Mesodermal cell (in vitro differentiated cells): ENCODE results near the gene PARP12.
A peak's percentile ranks its signal among the peaks of the same experiment; 100 is the strongest.

Experiments
- H3K27ac ChIP-seq: 2 replicates; pipeline ENCODE4 v1.7.0; 2013; ENCODE audit warnings: mild to moderate bottlenecking, low read depth, low read length, moderate library complexity; ENCODE audit not compliant: severe bottlenecking
- H3K36me3 ChIP-seq: 2 replicates; pipeline ENCODE4 v1.7.1; 2013; ENCODE audit warnings: mild to moderate bottlenecking, low read length, moderate library complexity; ENCODE audit not compliant: control insufficient read depth, insufficient read depth
- H3K4me1 ChIP-seq: one replicate; pipeline ENCODE4 v1.7.1; 2013; ENCODE audit warnings: mild to moderate bottlenecking, low read length; ENCODE audit not compliant: insufficient read depth, control insufficient read depth, poor library complexity, severe bottlenecking
- H3K4me3 ChIP-seq: 2 replicates; pipeline ENCODE4 v1.7.0; 2013; ENCODE audit warnings: low read length, control low read depth, mild to moderate bottlenecking; ENCODE audit not compliant: insufficient read depth, poor library complexity, severe bottlenecking; ENCODE audit errors: extremely low read depth
- H3K9me3 ChIP-seq: 2 replicates; pipeline ENCODE4 v1.7.1; 2013; ENCODE audit warnings: mild to moderate bottlenecking, low read length, moderate library complexity; ENCODE audit not compliant: control insufficient read depth
- WGBS, 2 experiments: methylation state at CpG; one replicate each; pipeline ENCODE4 v1.1.5; 2013; ENCODE audit warnings: missing lambda C conversion rate in 2 of 2; ENCODE audit not compliant: insufficient coverage in 2 of 2; 5-methylcytosine and 5-hydroxymethylcytosine counted together

The PARP12 gene

GRCh38 chr7:140003913-140004382, 58.8 kb downstream of the PARP12 start:
- H3K4me1 ChIP-seq, result no peaks in the 10 kb centered on the region
- no peak overlapping the region for H3K4me3 ChIP-seq
- no peaks in the 10 kb centered on the region for H3K36me3 ChIP-seq
- no peaks in the 10 kb centered on the region for H3K9me3 ChIP-seq
- WGBS, 2 experiments, result 29 to 48% methylated on average over 5 to 7 of the region's 9 CpGs
- no peak overlapping the region for H3K27ac ChIP-seq

- WGBS, 2 experiments, result 85 to 86% methylated on average over 4 to 5 of the region's 6 CpGs
These were observed 62.0 kb downstream of the PARP12 start for GRCh38 chr7:140000666-140001268.

GRCh38 chr7:139999516-139999915, 63.2 kb downstream of the PARP12 start:
- Histone ChIP-seq H3K27ac (no peak overlapping the region), H3K36me3 (no peaks in the 10 kb centered on the region), H3K4me1 (peaks cover 4% of the 10 kb centered on the region), H3K4me3 (no peak overlapping the region), H3K9me3 (no peaks in the 10 kb centered on the region)
- WGBS, 2 experiments, result 86 to 96% methylated on average over 4 to 5 of the region's 6 CpGs

More at GRCh38 chr7:140000666-140001268, 62.0 kb downstream of the PARP12 start:
- Histone ChIP-seq H3K4me3 (no peak overlapping the region), H3K9me3 (no peaks in the 10 kb centered on the region), H3K27ac (no peak overlapping the region), H3K36me3 (no peaks in the 10 kb centered on the region), H3K4me1 (no peaks in the 10 kb centered on the region)

GRCh38 chr7:139998572-139998971, 64.2 kb downstream of the PARP12 start:
- Histone ChIP-seq H3K4me1 (peaks cover 6% of the 10 kb centered on the region), H3K4me3 (no peak overlapping the region), H3K36me3 (no peaks in the 10 kb centered on the region), H3K27ac (no peak overlapping the region), H3K9me3 (no peaks in the 10 kb centered on the region)
- 100% methylated on average over 3 of the region's 4 CpGs for WGBS, 2 experiments

GRCh38 chr7:139995017-139995915, 67.5 kb downstream of the PARP12 start:
- Histone ChIP-seq H3K9me3 (no peaks in the 10 kb centered on the region), H3K4me3 (no peak overlapping the region), H3K27ac (peak overlapping the region; percentile 36), H3K36me3 (no peaks in the 10 kb centered on the region), H3K4me1 (peaks cover 6% of the 10 kb centered on the region)
- 83 to 84% methylated on average over 12 to 15 of the region's 19 CpGs for WGBS, 2 experiments

- Histone ChIP-seq H3K27ac (peak overlapping the region; percentile 36), H3K36me3 (no peaks in the 10 kb centered on the region)
- no CpG with 5 or more reads among the region's 1 CpG for WGBS, 2 experiments
These were observed 68.4 kb downstream of the PARP12 start for GRCh38 chr7:139994356-139994755.

GRCh38 chr7:139993592-139993991, 69.2 kb downstream of the PARP12 start:
- no peak overlapping the region for H3K27ac ChIP-seq
- H3K9me3 ChIP-seq, result no peaks in the 10 kb centered on the region
- 91 to 100% methylated on average over 2 of the region's 2 CpGs for WGBS, 2 experiments

More at GRCh38 chr7:139994356-139994755, 68.4 kb downstream of the PARP12 start:
- Histone ChIP-seq H3K4me1 (peaks cover 6% of the 10 kb centered on the region), H3K4me3 (no peak overlapping the region), H3K9me3 (no peaks in the 10 kb centered on the region)

GRCh38 chr7:139993169-139993568, 69.6 kb downstream of the PARP12 start:
- H3K4me1 ChIP-seq, result peaks cover 6% of the 10 kb centered on the region
- H3K9me3 ChIP-seq, result no peaks in the 10 kb centered on the region
- no peak overlapping the region for H3K27ac ChIP-seq
- no peaks in the 10 kb centered on the region for H3K36me3 ChIP-seq
- WGBS, 2 experiments, result 92 to 97% methylated on average over 4 to 5 of the region's 8 CpGs
- no peak overlapping the region for H3K4me3 ChIP-seq

More at GRCh38 chr7:139993592-139993991, 69.2 kb downstream of the PARP12 start:
- Histone ChIP-seq H3K36me3 (no peaks in the 10 kb centered on the region), H3K4me3 (no peak overlapping the region), H3K4me1 (peaks cover 6% of the 10 kb centered on the region)

- H3K9me3 ChIP-seq, result no peaks in the 10 kb centered on the region
- no peaks in the 10 kb centered on the region for H3K36me3 ChIP-seq
- peaks cover 6% of the 10 kb centered on the region for H3K4me1 ChIP-seq
- H3K4me3 ChIP-seq, result no peak overlapping the region
- H3K27ac ChIP-seq, result no peak overlapping the region
- 88 to 94% methylated on average over 7 to 9 of the region's 14 CpGs for WGBS, 2 experiments
These were observed 70.3 kb downstream of the PARP12 start for GRCh38 chr7:139992353-139993044.

GRCh38 chr7:139991911-139992310, 70.8 kb downstream of the PARP12 start:
- no peaks in the 10 kb centered on the region for H3K9me3 ChIP-seq
- no peak overlapping the region for H3K27ac ChIP-seq
- H3K4me1 ChIP-seq, result peaks cover 6% of the 10 kb centered on the region
- 74 to 94% methylated on average over 4 of the region's 6 CpGs for WGBS, 2 experiments
- H3K36me3 ChIP-seq, result no peaks in the 10 kb centered on the region
- no peak overlapping the region for H3K4me3 ChIP-seq
